HG02588 (cell line): Measurements from ENCODE around the gene GLCE.

Experiments used
- ATAC-seq: cut with Tn5 transposase; IDR thresholded peaks from one replicate; pipeline ENCODE4 v1.9.1; 2021; ENCODE audit warnings: mild to moderate bottlenecking, moderate library complexity; ENCODE audit not compliant: unreplicated experiment

GLCE gene

GRCh38 chr15:69194854-69195253 is 34.4 kb downstream of the GLCE start:
- ATAC-seq, result no peak

- ATAC-seq, result no peak
Measured at GRCh38 chr15:69200832-69201745, 40.7 kb downstream of the GLCE start.

- no peak for ATAC-seq
Measured at GRCh38 chr15:69206079-69206478, 45.6 kb downstream of the GLCE start.

- ATAC-seq, result no peak
Measured at GRCh38 chr15:69209661-69210060, 49.2 kb downstream of the GLCE start.

- ATAC-seq, result no peak
Measured at GRCh38 chr15:69210574-69210973, 50.1 kb downstream of the GLCE start.

GRCh38 chr15:69213786-69214185 is 53.4 kb downstream of the GLCE start:
- no peak for ATAC-seq

- ATAC-seq, result no peak
Measured at GRCh38 chr15:69215314-69216035, 55.0 kb downstream of the GLCE start.

- ATAC-seq, result no peak
Measured at GRCh38 chr15:69217381-69217780, 56.9 kb downstream of the GLCE start.

- ATAC-seq, result no peak
Measured at GRCh38 chr15:69219690-69220089, 59.3 kb downstream of the GLCE start.

- ATAC-seq, result no peak
Measured at GRCh38 chr15:69222002-69222474, 61.6 kb downstream of the GLCE start.

GRCh38 chr15:69223083-69223813 is 62.8 kb downstream of the GLCE start:
- no peak for ATAC-seq

GRCh38 chr15:69224383-69224782 is 63.9 kb downstream of the GLCE start:
- ATAC-seq, result no peak

GRCh38 chr15:69225355-69226022 is 65.1 kb downstream of the GLCE start:
- ATAC-seq, result no peak

- no peak for ATAC-seq
Measured at GRCh38 chr15:69226023-69226355, 65.6 kb downstream of the GLCE start.

GRCh38 chr15:69232144-69232543 is 71.7 kb downstream of the GLCE start:
- ATAC-seq, result no peak

GRCh38 chr15:69232765-69233164 is 72.3 kb downstream of the GLCE start:
- ATAC-seq, result no peak

- no peak for ATAC-seq
Measured at GRCh38 chr15:69234676-69235075, 74.2 kb downstream of the GLCE start.

- ATAC-seq, result no peak
Measured at GRCh38 chr15:69236505-69236904, 76.1 kb downstream of the GLCE start.

- ATAC-seq, result no peak
Measured at GRCh38 chr15:69237718-69238117, 77.3 kb downstream of the GLCE start.

- no peak for ATAC-seq
Measured at GRCh38 chr15:69244798-69245197, 84.4 kb downstream of the GLCE start.

GRCh38 chr15:69253156-69253555 is 92.7 kb downstream of the GLCE start:
- ATAC-seq, result no peak
